GM10266 (cell line): ENCODE results near the gene AXL.

ENCODE experiments used
- DNase-seq: peaks from one replicate; pipeline ENCODE4 v3.0.0; 2012; ENCODE audit errors: extremely low spot score
- TF ChIP-seq, protein P1 (sequence below): IDR thresholded peaks from 2 replicates; pipeline ENCODE4 v1.5.1; 2012; ENCODE audit warnings: mild to moderate bottlenecking, low read depth; ENCODE audit not compliant: control insufficient read depth, insufficient read depth; ENCODE audit errors: missing control alignments

AXL gene

DNA sequence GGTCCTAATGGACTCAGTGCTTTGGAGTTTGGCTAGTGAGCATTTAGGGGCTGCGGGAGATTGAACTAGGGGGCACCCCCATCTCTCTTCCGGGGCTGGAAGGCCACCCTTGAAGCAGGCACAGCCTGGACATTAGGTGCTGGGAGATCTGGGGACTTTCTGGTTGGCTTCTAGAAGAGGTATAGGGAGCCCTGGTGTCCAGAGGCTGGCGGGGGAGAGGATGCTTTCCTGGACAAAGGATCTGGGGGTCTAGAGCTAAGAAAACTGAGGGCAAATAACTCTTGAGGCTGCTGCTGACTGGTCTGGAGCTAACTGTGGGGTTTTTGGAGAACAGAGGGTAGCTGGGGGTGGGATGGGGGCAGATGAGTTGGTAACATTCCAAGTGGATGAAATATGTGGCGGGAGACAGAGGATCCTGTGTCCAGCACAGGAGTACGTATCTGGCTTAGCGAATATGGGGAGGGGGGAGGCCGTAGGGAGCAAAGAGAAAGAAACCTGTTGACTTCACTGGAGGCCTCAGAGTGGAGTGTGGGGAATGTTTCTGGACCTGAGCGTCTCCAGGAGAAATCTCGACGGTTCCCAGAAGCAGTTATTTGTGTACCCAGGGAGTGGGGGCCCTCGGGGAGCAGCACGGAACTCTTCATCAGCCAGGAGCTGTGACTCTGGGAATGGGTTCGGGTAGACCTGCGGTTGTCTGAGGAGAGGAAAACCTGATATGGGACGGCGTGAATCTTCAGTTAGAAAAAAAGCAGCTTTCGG is 46.6 kb downstream of the AXL start:
- TF ChIP-seq, protein P1, sequence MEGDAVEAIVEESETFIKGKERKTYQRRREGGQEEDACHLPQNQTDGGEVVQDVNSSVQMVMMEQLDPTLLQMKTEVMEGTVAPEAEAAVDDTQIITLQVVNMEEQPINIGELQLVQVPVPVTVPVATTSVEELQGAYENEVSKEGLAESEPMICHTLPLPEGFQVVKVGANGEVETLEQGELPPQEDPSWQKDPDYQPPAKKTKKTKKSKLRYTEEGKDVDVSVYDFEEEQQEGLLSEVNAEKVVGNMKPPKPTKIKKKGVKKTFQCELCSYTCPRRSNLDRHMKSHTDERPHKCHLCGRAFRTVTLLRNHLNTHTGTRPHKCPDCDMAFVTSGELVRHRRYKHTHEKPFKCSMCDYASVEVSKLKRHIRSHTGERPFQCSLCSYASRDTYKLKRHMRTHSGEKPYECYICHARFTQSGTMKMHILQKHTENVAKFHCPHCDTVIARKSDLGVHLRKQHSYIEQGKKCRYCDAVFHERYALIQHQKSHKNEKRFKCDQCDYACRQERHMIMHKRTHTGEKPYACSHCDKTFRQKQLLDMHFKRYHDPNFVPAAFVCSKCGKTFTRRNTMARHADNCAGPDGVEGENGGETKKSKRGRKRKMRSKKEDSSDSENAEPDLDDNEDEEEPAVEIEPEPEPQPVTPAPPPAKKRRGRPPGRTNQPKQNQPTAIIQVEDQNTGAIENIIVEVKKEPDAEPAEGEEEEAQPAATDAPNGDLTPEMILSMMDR = no peak

DNA sequence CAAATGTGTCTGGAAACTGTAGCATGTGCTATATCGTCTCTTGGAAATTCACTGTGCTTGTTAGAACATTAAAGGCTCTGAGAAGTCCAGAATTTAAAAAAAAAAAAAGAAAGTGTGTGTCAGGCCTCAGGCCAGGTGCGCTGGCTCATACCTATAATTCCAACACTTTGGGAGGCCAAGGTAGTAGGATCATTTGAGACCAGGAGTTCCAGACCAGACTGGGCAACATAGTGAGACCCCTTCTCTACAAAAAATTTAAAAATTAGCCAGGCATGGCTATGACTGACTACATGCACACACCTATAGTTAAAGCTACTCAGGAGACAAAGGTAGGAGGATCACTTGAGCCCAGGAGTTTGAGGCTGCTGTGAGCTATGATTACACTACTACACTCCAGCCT is 50.0 kb downstream of the AXL start:
- no peak for DNase-seq
- TF ChIP-seq, protein P1 = no peak

More for the DNA sequence above, 46.6 kb downstream of the AXL start:
- peak; percentile 21 for DNase-seq

DNA sequence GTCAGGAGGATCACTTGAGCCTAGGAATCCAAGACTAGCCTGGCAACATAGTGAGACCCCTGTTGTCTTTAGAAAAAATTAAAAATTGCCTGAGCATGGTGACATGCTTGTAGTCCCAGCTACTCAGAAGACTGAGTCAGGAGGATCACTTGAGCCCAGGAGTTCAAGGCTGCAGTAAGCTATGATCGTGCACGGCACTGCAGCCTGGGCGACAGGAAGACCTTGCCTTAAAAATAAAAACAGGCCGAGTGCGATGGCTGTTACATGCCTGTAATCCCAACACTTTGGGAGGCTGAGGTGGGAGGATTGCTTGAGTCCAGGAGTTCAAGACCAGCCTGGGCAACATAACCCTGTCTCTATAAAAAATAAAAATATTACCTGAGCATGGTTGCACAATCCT is 50.5 kb downstream of the AXL start:
- DNase-seq = no peak
- TF ChIP-seq, protein P1 = no peak

DNA sequence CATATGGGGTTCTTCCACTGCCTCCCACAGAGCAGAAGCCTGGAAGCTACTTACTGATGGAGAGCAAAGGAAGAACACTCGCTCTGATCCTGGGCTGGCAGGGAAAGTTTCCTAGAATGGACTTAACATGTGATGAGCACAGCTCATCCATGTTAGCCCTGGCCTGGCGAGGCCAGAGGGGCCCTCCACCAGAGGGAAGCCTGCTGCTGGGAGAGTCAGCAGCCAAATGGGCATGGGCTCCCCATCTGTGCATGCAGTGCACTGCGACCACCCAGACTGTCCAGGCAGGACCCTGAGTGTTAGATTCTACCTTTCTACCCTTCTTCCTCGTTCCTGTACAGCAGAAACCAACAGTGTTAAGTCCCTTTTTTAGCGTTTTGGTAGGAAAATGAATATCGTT is 54.1 kb downstream of the AXL start:
- TF ChIP-seq, protein P1 = no peak
- no peak for DNase-seq

DNA sequence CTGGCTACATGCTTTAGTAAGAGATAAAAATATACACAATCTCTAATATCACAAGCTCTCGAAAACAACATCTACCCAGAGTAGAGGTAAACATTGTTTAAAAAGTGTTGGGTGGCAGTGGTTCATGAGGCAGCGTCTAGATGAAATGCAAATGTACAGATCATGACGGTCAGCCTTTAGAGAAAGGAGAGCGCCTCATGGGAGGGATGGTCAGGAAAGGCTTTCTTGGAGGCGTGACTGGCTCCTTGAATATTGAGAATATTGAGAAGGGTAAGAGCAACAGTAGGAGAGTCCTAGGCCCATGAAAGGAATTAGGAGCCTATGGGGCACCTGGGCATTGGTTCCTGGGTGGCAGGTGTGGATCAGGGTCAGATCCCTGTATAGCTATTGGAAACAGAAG is 55.8 kb downstream of the AXL start:
- DNase-seq = no peak
- TF ChIP-seq, protein P1 = no peak

DNA sequence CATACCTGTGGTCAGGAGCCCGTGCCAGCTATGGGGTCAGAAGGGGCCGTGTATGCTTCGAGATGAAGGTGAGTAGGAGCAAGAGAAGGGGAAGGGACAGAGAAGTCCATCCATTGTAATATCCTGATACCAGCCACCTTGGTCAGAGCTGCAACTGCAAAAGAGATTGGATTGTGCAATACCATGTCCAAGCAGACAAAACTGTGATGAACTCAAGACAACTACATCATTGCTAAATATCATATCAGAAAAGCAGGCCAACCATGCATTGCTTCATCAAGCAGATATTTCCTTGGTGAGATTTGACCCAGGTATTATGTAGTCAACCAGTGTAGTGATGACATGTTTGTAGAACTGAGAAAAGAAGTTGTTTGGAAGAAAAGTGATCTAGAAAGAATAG is 57.2 kb downstream of the AXL start:
- TF ChIP-seq, protein P1 = no peak
- DNase-seq = no peak

DNA sequence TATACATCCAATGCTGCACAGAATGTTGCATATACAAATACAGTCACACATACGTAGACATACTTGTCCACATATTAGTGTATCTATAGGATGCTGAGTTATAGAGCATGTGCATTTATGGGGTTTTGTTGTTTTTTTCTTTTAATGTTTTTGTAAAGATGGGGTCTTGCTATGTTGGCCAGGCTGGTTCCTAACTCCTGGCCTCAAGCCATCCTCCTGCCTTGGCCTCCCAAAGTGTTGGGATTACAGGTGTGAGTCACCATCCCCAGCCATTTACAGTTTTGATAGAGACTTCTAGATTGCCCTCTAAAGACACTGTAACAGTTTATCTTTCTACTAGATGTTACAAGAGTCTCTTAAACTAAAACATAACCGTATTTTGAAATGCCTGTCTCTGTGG is 59.5 kb downstream of the AXL start:
- TF ChIP-seq, protein P1 = no peak
- no peak for DNase-seq
